Measurements from ENCODE around the gene ARHGAP27. TPM values are rescaled to one million over a fixed set of nuclear protein-coding genes. Genes with fewer than 3 reads are reported as not detected.

Gene ARHGAP27
- polyA plus RNA-seq, 1 experiment = 0.64 TPM

DNA sequence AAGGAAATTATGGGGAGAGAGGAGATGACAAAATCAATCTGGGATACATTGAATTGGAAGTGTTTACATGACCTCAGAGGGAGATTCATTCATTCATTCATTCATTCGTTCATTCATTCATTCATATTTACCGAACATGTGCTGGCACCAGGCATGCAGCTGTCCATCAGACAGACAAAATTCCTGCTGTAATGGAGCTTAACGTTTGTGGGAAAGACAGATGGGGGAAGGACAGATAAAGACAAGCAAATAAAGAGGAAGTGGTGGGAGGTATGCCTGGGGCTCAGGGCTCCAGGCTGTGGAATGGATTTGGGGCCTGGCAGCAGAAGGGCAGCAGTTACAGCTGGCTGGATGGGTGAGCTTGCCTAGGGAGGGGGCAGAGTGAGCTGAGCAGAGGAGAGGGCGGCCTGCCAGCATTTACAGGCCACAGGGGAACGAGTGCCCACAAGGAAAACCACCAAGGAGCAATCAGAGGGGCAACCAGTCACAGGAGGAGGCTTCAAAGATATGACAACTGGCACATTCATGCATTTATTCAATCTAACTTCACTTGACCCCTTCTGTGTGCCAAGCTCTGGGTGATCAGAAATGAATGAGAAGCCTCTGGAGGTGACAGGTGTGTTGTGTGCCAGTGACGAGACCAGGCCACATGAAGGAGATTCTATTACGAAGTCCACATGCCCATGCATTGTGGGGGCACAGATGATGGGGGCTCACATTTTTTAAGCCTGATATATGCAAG, 48.5 kb downstream of the ARHGAP27 start:
- TF ChIP-seq, protein P1, sequence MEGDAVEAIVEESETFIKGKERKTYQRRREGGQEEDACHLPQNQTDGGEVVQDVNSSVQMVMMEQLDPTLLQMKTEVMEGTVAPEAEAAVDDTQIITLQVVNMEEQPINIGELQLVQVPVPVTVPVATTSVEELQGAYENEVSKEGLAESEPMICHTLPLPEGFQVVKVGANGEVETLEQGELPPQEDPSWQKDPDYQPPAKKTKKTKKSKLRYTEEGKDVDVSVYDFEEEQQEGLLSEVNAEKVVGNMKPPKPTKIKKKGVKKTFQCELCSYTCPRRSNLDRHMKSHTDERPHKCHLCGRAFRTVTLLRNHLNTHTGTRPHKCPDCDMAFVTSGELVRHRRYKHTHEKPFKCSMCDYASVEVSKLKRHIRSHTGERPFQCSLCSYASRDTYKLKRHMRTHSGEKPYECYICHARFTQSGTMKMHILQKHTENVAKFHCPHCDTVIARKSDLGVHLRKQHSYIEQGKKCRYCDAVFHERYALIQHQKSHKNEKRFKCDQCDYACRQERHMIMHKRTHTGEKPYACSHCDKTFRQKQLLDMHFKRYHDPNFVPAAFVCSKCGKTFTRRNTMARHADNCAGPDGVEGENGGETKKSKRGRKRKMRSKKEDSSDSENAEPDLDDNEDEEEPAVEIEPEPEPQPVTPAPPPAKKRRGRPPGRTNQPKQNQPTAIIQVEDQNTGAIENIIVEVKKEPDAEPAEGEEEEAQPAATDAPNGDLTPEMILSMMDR (IDR thresholded peaks at IDR 0.05; ENCODE audit: low read depth, low read length) = no peak
- Histone ChIP-seq H3K9me3 (ENCODE audit: control insufficient read depth, insufficient read depth, low read length) (no peaks in the 10 kb centered on the region), H3K4me3 (ENCODE audit: low read depth, low read length) (no peak overlapping the region), H3K27me3 (ENCODE audit: control insufficient read depth, insufficient read depth, low read length) (no peaks in the 10 kb centered on the region), H3K27ac (ENCODE audit: low read depth, low read length) (no peak overlapping the region)
- ChIA-PET POLR2A (interaction anchor here (0.6 to 2.5 kb wide), 2 partner anchors 12 to 68 kb away, joined by 3 to 12 read pairs; partner anchors contain the start of gene MAP3K14), CTCF (interaction anchor here (0.6 to 3.1 kb wide), 21 partner anchors 10 to 249 kb away, joined by 3 to 105 read pairs (median 8); partner anchors contain the start of genes ACBD4 and MAP3K14)
- no peak for DNase-seq (ENCODE audit: low read depth, low spot score)

DNA sequence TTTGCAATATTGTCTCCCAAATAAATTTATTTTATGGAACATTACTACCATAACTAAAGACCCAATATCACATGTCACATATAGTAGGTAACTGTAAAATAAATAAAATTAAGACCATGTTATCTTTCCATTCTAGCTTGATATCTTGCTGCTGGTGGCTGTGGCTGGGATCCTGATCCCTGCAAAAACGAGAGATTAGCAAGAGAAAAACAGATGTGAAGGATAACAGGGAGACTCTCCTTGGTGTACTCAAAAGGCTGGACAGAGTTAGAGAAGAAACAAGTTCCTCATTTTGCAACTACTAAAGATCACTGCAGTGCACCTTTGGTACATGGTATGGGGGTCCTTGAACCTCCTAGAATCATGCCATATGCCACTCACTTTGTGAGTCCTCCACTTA, 49.7 kb downstream of the ARHGAP27 start:
- no peak for DNase-seq (ENCODE audit: low read depth, low spot score)
- no peaks in the 10 kb centered on the region for H3K9me3 ChIP-seq (ENCODE audit: control insufficient read depth, insufficient read depth, low read length)
- ChIA-PET CTCF (interaction anchor here (0.6 to 3.0 kb wide), 5 partner anchors 11 to 165 kb away, joined by 3 to 18 read pairs (median 4); no protein-coding TSS in a partner anchor), POLR2A (interaction anchor here (1.4 kb wide), 1 partner anchor 11 kb away, joined by 4 read pairs; no protein-coding TSS in a partner anchor)
- H3K4me3 ChIP-seq (ENCODE audit: low read depth, low read length) = no peak overlapping the region
- H3K27ac ChIP-seq (ENCODE audit: low read depth, low read length) = no peak overlapping the region
- no peaks in the 10 kb centered on the region for H3K27me3 ChIP-seq (ENCODE audit: control insufficient read depth, insufficient read depth, low read length)
- TF ChIP-seq, protein P1 (IDR thresholded peaks at IDR 0.05; ENCODE audit: low read depth, low read length) = no peak

DNA sequence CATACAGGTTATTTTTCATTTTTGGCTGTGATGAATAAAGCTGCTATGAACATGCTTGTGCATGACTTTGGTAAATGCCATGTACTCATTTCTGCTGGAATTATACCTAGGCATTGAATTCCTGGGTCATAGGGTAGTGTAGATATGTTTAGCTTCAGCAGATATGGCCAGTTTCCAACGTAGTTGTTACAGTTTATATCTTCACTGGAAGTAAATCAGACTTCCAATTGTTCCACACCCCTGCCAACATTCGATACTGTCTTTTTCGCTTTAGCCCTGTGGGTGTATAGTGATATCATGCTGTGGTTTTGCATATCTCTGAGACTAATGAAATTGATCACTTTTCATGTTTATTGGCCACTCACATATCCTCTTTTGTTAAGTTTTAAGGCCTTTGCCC, 50.4 kb downstream of the ARHGAP27 start:
- Histone ChIP-seq H3K27me3 (ENCODE audit: control insufficient read depth, insufficient read depth, low read length) (no peaks in the 10 kb centered on the region), H3K4me3 (ENCODE audit: low read depth, low read length) (no peak overlapping the region), H3K27ac (ENCODE audit: low read depth, low read length) (no peak overlapping the region), H3K9me3 (ENCODE audit: control insufficient read depth, insufficient read depth, low read length) (no peaks in the 10 kb centered on the region)
- ChIA-PET POLR2A (interaction anchor here (1.4 kb wide), 1 partner anchor 10 kb away, joined by 4 read pairs; no protein-coding TSS in a partner anchor), CTCF (interaction anchor here (0.6 to 2.9 kb wide), 5 partner anchors 65 to 247 kb away, joined by 3 to 14 read pairs (median 3); partner anchors contain the start of gene ACBD4)
- TF ChIP-seq, protein P1 (IDR thresholded peaks at IDR 0.05; ENCODE audit: low read depth, low read length) = no peak
- DNase-seq (ENCODE audit: low read depth, low spot score) = no peak

DNA sequence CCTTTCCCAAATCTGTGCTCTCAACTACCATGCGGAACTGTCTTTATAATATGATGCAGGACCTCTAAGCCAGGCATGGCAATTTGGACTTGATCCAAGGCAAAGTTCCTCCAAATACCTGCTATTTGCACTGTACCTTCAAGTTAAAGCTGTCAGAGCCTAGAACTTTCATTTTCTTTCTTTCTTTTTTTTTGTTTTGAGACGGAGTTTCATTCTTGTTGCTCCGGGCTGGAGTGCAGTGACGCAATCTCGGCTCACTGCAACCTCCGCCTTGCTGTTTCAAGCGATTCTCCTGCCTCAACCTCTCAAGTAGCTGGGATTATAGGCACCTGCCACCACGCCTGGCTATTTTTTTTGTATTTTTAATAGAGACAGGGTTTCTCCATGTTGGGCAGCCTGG, 51.7 kb downstream of the ARHGAP27 start:
- H3K27ac ChIP-seq (ENCODE audit: low read depth, low read length) = no peak overlapping the region
- no peak for DNase-seq (ENCODE audit: low read depth, low spot score)
- no peak overlapping the region for H3K4me3 ChIP-seq (ENCODE audit: low read depth, low read length)
- TF ChIP-seq, protein P1 (IDR thresholded peaks at IDR 0.05; ENCODE audit: low read depth, low read length) = no peak
- no peaks in the 10 kb centered on the region for H3K9me3 ChIP-seq (ENCODE audit: control insufficient read depth, insufficient read depth, low read length)
- no peaks in the 10 kb centered on the region for H3K27me3 ChIP-seq (ENCODE audit: control insufficient read depth, insufficient read depth, low read length)
- CTCF ChIA-PET = interaction anchor here (0.8 to 2.9 kb wide), 6 partner anchors 9 to 183 kb away, joined by 3 to 14 read pairs (median 4); no protein-coding TSS in a partner anchor
- POLR2A ChIA-PET = interaction anchor here (0.6 to 0.9 kb wide), 2 partner anchors 9 to 11 kb away, joined by 3 to 5 read pairs; no protein-coding TSS in a partner anchor

All from AG04450 (cell line).